NOMO-1 (cell line): Measurements from ENCODE around the gene KLF7.

ENCODE experiments used
- DNase-seq, 2 experiments: peaks; one replicate each; lab custom pipeline; 2025; ENCODE audit not compliant: unreplicated experiment in 2 of 2; lab: John Stamatoyannopoulos, UW

The KLF7 gene

GRCh38 chr2:207072571-207072970, 93.2 kb downstream of the KLF7 start:
- peak; percentile 39 to 79 for DNase-seq

GRCh38 chr2:207071820-207072219, 93.9 kb downstream of the KLF7 start:
- DNase-seq, result no peak

- no peak for DNase-seq
These were observed 98.3 kb downstream of the KLF7 start for GRCh38 chr2:207067473-207067872.

- no peak for DNase-seq
These were observed 98.8 kb downstream of the KLF7 start for GRCh38 chr2:207066791-207067460.

GRCh38 chr2:207066166-207066565, 99.6 kb downstream of the KLF7 start:
- no peak for DNase-seq

GRCh38 chr2:207064128-207064690, 101.5 kb downstream of the KLF7 start:
- DNase-seq, result no peak

GRCh38 chr2:207061181-207061580, 104.6 kb downstream of the KLF7 start:
- DNase-seq, result no peak

- DNase-seq, result no peak
These were observed 110.5 kb downstream of the KLF7 start for GRCh38 chr2:207055257-207055656.

GRCh38 chr2:207054521-207054920, 111.2 kb downstream of the KLF7 start:
- DNase-seq, result no peak

- peak in 1 of 2 experiments; percentile 3 for DNase-seq
These were observed 114.3 kb downstream of the KLF7 start for GRCh38 chr2:207051385-207051965.

GRCh38 chr2:207049122-207049521, 116.6 kb downstream of the KLF7 start:
- no peak for DNase-seq

GRCh38 chr2:207048416-207048815, 117.3 kb downstream of the KLF7 start:
- no peak for DNase-seq

GRCh38 chr2:207046724-207047123, 119.0 kb downstream of the KLF7 start:
- peak; percentile 70 to 88 for DNase-seq

- DNase-seq, result no peak
These were observed 120.2 kb downstream of the KLF7 start for GRCh38 chr2:207045531-207045930.

- no peak for DNase-seq
These were observed 121.1 kb downstream of the KLF7 start for GRCh38 chr2:207044379-207045362.

GRCh38 chr2:207042841-207043240, 122.9 kb downstream of the KLF7 start:
- DNase-seq, result no peak

GRCh38 chr2:207041786-207042554, 123.8 kb downstream of the KLF7 start:
- no peak for DNase-seq

GRCh38 chr2:207041279-207041678, 124.5 kb downstream of the KLF7 start:
- DNase-seq, result no peak

GRCh38 chr2:207040696-207041095, 125.1 kb downstream of the KLF7 start:
- no peak for DNase-seq

- no peak for DNase-seq
These were observed 126.5 kb downstream of the KLF7 start for GRCh38 chr2:207039225-207039624.
